Measurements from ENCODE around the gene DISC1.
"Not testable (repeated sequence)": the region's sequence is repeated elsewhere in the genome, so short reads cannot be mapped to it uniquely, and the experiment has no call there.

- TF ChIP-seq CTCF, POLR2A (IDR thresholded peaks at IDR 0.05): not testable (repeated sequence)
Observed at GRCh38 chr1:231646165-231646564, 19.6 kb downstream of the DISC1 start.

All from uterus (tissue), 2 donors.